NT2/D1 (cell line): ENCODE results near the gene LIMK2.

Source experiments
- YY1 ChIP-seq: IDR thresholded peaks from 2 replicates; pipeline ENCODE4 v1.6.1; 2011; ENCODE audit not compliant: insufficient read length, insufficient read depth
- ZNF274 ChIP-seq: IDR thresholded peaks from 2 replicates; pipeline ENCODE4 v1.6.1; 2011; ENCODE audit warnings: mild to moderate bottlenecking, low read depth, low read length

- no peak for TF ChIP-seq YY1
- TF ChIP-seq ZNF274, result no peak
These were observed 12.9 kb upstream of the LIMK2 start for GRCh38 chr22:31199187-31199586.
